Gastroesophageal sphincter (tissue), 3 donors: ENCODE measurements around the gene CHST9.

Experiments
- EP300 ChIP-seq: sonication (generic); formaldehyde crosslinking; IDR thresholded peaks from one replicate; pipeline ENCODE4 v1.6.1; 2017; ENCODE audit warnings: antibody characterized with exemption, mild to moderate bottlenecking
- POLR2A ChIP-seq, 2 donors: fragments of 450-650 bp; IDR thresholded peaks; one replicate each; pipeline ENCODE4 v1.6.1; 2017; ENCODE audit warnings: antibody characterized with exemption in 2 of 2, mild to moderate bottlenecking in 2 of 2, moderate library complexity in 1 of 2
- POLR2AphosphoS5 ChIP-seq: sonication (generic); formaldehyde crosslinking; IDR thresholded peaks from one replicate; pipeline ENCODE4 v1.6.1; 2017; ENCODE audit warnings: antibody characterized with exemption
- TF ChIP-seq, protein P1 (sequence below), 4 experiments: fragments of 200-600 bp in 2 of 4; fragments of 450-650 bp in 2 of 4; sonication (generic) in 1 of 4; IDR thresholded peaks; one replicate each; pipeline ENCODE4 v1.5.1; 2017 to 2019; ENCODE audit warnings: antibody characterized with exemption in 4 of 4, mild to moderate bottlenecking in 2 of 4, moderate library complexity in 2 of 4

DNA sequence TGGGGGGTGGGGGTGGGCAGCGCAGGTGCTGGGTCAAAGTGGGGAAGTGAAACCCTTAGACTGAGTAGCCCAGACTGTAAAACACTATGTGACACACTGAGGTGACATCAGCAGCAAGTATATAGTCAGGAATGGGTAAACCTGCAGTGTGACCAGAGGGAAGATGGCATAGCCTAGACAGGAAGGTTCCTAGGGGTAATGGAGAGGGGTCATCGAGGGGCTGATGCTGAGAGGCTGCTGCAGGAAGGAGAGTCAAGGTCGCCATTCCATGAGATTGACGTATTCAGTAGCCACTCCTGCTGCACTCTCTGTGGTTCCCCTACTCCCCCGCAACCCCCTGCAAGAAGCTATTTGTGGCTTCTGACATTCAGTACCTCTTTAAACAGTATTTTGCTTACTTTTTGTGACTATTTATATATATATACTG lies 111.7 kb downstream of the CHST9 start:
- TF ChIP-seq POLR2A (IDR thresholded peaks at IDR 0.05) (no peak), EP300 (no peak), POLR2AphosphoS5 (no peak)
- TF ChIP-seq, protein P1, sequence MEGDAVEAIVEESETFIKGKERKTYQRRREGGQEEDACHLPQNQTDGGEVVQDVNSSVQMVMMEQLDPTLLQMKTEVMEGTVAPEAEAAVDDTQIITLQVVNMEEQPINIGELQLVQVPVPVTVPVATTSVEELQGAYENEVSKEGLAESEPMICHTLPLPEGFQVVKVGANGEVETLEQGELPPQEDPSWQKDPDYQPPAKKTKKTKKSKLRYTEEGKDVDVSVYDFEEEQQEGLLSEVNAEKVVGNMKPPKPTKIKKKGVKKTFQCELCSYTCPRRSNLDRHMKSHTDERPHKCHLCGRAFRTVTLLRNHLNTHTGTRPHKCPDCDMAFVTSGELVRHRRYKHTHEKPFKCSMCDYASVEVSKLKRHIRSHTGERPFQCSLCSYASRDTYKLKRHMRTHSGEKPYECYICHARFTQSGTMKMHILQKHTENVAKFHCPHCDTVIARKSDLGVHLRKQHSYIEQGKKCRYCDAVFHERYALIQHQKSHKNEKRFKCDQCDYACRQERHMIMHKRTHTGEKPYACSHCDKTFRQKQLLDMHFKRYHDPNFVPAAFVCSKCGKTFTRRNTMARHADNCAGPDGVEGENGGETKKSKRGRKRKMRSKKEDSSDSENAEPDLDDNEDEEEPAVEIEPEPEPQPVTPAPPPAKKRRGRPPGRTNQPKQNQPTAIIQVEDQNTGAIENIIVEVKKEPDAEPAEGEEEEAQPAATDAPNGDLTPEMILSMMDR (IDR thresholded peaks at IDR 0.05) = no peak
